GM18499 (cell line): ENCODE results near the gene HAVCR1.
"Not testable (repeated sequence)": the region's sequence is repeated elsewhere in the genome, so short reads cannot be mapped to it uniquely, and the experiment has no call there.

Experiments used
- ATAC-seq: cut with Tn5 transposase; IDR thresholded peaks from one replicate; pipeline ENCODE4 v1.9.1; 2021; ENCODE audit warnings: moderate number of reproducible peaks; ENCODE audit not compliant: insufficient read depth, unreplicated experiment

The HAVCR1 gene

DNA sequence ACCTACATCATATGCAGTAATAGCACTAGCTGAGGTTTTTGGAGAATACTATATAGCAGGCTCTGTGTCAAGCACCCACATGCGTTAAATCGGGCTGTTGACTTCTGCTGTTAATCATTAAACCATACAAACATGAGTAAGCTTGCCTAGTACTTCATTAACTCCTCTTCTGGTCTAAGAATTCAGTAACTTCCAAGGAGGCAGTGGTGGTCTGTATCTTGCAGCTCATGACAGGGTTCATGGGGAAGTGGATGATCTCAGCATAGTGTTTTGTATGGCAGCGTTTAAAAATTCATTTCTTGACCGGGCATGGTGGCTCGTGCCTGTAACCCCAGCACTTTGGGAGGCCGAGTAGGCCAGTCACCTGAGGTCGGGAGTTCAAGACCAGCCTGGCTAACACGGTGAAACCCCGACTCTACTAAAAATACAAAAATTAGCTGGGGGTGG, at the start of gene HAVCR1:
TSS of gene HAVCR1 (minus strand) at position 24 of the 447 bp plus-strand sequence. CDS start 1,173 bp downstream, outside the sequence.
- no peak for ATAC-seq

DNA sequence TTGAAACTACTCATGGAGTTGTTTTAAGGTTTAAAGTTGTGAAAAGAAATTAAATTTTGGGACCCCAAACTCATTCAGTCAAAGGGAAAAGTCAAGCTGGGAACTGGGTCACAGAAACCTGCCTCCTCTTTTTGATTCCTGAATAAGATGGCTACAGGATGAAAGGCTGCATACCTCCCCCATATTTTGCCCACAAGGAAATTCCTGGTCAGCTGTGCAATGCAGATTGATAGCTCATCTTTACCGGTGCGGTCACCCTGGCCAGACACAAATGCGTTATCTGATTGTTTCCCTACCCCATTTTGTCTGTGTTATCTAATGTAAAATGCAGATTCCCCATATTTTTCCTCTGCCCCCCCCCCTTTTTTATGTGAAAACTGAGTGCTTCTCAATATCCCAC, 48.6 kb upstream of the HAVCR1 start:
- ATAC-seq, result no peak

DNA sequence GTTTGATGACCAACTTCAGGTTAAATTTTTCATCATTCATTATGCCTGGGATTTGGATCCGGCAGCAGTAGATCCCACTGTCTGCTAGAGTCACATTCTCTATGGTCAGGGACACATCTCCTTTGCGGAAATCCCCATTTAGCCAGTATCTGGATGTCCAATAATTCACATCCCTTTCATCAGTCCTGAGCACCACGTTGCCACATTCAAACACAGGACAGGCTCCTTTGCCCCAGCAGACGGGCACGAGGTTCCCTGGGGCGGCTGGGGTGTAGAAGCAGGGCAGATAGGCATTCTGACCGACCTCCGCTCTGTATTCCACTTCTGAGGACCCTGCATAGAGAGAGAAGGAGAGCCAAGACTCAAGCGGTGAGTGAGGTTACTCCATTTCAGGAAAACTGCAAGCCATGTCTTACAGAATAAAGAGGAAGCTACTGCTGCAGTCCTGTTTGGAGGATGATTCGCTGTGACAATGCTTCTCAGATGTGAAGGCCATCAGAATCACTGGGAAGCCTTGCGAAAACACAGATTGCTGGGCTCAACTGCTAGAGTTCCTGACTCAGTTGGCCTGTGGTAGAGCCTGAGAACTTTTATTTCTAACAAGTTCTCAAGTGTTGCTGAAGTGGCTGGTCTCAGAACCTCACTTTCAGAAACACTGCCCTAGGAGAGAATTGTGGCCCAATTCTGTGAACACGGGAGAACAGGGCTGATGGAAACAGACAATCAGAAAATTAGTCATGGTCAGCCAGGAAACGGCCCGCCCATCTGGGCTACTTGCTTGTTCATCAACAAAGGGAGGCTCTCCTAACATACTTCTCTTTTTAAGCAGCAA, 47.9 kb upstream of the HAVCR1 start:
- no peak for ATAC-seq

DNA sequence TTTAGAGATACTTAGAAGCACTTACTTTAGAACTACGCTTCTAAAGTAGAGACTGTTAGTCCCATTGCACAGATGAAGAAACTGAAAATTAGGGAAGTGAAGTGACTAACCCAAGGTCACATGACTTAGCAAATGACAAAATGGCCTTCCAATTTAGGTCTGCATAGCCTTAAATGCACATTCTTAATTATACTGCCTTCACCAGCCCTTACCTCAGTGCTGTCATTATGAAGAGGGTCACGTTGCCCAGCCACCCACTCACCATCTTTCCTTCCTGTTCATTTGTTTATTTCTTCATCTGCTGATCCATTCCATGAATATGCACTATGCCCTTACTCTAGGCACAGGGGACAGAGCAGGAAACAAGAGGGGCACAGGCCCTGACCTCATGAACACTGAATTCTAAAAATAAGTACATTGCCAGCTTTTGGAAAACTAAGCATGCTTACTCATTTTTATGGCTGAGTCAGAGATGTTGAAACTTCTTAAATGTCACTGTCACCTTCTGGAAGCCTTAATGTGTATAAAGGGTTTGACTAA, 41.3 kb upstream of the HAVCR1 start:
- no peak for ATAC-seq

DNA sequence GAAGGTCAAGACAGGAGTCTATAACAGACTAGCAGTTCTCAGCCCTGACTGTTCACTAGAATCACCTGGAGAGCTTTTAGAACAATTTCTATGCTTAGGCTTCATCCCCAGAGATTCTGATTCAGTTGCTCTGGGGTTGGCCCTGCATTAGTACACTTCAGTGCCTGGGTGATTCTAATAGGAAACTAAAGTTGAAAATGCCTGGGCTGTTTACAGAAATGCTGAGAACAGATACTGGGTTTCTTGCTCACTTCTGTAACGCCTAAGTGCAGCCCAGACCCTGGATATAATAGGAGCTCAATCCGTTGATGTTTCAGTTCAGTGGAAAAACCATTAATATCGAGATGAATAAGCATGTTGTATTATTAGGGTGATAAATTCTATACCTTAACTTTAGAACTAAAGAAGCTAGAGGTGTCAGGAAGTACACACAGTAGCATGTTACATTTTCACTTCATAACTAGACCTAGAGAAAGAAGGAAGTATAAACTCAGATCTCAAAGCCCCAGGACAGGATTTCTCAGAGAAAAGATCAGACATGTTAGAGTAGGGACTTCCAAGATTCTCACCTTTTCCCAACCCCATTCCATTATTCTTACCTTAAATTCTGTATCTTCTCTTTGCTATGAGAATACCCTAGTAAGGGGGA, 29.6 kb upstream of the HAVCR1 start:
- ATAC-seq, result no peak

DNA sequence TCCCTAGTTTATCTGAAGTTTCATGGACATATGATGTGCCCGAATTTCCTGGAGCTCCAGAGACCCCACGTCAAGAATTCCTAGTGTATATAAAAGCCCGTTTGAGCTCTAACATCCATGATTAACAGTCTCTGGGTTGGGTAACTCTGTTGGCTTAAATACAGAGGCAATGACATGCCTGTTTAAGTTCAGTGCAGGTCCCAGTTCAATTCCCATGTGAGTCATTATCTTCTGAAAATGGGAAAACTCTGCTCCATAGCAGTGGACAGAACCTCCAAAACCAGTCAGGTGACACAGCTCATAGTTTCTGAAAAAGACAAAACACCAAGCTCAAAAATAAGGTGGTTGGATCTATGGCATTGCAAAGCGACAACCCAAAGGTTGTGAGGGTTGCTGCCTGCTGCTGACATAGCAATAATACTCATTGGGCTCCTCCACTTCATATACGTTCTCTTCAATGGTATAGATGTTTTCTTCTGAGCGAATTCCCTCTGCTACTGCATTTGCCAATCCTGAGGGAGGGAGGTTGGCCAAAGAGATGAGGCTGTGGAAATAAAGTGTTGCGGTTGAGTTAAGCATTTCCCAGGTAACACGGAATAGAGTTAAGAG, 27.9 kb upstream of the HAVCR1 start:
- ATAC-seq, result no peak

DNA sequence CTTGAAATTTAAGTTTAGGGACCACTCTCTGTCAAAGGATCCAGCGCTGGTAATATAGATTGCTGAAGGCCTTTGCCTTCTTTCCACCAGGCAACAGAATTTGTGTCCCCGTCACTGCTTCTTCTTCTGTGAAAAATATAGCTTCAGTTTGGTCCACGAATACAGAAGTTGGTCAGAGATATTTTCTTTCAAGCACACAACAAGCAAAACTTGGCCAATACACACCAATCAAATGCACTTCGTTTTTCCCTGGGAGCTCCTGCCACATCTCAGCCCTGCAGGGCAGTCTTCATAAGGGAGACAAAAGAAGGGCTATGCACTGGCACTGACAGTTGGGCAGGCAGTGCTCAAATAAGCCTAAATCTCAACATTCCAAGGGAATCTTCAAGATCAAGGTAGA, 27.0 kb upstream of the HAVCR1 start:
- no peak for ATAC-seq

DNA sequence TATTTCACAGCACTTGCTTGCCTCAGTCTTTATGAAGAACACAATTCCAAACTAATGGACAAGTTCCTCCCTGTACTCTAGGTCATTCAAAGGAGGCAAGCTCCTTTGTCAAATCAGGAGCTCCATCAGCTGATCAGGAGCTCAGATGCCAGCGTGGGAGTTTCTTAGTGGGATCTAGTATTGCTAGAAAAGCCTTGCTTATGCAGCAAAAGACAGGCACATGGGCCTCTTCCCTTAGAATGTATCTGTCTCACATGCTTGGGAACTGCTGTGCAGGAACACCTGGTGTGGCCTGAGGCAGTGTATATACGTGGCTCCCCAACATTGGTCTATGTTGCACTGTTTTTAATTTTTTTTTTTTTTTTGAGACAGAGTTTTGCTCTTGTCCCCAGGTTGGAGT, 21.4 kb upstream of the HAVCR1 start:
- ATAC-seq, result no peak

DNA sequence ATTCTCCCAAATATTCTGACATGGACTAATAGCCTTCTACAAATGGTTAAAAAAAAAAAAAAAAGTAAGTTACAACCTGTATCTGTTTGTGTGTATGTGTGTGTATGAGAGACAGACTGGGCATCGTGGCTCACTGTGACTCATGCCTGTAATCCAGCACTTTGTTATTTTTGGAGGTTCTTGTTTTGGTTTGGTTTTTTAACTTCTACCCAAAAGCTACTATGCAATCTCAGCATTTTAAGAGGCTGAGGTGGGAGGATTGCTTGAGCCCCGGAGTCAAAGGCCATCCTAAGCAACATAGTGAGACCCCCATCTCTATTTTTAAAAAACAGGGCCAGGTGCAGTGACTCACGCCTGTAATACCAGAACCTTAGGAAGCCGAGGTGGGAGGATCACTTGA, 17.6 kb upstream of the HAVCR1 start:
- no peak for ATAC-seq

DNA sequence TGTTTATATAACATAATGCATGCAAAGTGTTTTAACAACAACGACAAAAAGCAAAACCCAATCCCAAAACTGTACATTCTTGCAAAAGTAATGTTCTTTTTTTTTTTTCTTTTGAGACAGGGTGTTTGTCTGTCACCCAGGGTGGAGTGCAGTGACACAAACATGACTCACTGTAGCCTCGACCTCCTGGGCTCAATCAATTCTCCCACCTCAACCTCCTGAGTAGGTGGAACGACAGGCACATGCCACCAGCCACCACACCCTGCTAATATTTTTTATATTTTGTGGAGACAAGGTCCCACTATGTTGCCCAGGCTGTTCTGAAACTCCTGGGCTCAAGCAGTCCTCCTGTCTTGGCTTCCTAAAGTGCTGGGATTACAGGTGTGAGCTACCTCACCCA, 13.6 kb upstream of the HAVCR1 start:
- ATAC-seq, result no peak

DNA sequence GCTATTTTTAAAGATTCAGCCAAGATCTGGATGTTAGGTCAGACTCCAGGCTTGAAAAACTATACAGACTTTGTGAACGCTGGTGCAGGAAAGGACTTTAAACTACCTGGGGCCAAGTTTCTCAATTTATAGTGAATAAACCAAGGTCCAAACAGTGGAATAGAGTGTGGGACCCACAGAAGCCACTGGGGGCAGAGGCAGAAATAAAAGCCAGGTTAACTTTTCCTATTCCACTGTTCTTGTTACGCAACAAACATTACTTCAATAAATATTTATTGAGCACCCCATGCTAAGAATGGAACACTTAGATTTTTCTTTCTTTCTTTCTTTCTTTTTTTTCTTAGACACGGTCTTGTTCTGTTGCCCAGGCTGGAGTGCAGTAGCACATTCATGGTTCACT, 11.0 kb upstream of the HAVCR1 start:
- no peak for ATAC-seq

DNA sequence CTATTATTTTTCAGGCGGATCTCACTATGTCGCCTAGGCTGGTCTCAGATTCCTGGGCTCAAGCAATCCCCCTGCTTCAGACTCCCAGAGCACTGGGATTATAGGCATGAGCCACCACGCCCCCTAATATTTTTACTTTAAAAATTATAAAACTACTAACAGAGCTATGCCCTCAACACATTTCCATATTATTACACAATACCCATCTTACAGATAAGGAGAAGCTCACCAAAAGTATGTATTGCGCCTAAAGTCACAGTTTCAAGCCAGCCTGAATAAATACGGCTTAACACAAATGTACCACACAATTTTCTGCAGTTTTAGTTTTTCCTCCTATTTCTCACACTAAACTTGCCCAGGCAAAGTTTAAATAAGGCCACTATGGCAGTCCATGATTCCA, 9.9 kb upstream of the HAVCR1 start:
- ATAC-seq, result no peak

DNA sequence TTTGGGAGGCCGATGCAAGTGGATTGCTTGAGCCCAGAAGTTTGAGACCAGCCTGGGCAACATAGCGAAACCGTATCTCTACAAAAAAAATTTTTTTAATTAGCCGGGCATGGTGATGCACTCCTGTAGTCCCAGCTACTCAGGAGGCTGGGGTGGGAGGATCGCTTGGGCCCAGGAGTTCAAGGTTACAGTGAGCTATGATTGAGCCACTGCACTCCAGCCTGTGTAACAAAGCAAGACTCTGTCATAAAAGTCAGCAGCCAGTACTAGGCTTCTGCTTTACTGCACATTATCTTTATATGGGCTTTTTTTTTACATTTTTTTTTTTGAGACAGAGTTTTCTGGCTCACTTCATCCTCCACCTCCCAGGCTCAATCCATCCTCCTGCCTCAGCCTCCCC, 9.4 kb upstream of the HAVCR1 start:
- ATAC-seq, result no peak

DNA sequence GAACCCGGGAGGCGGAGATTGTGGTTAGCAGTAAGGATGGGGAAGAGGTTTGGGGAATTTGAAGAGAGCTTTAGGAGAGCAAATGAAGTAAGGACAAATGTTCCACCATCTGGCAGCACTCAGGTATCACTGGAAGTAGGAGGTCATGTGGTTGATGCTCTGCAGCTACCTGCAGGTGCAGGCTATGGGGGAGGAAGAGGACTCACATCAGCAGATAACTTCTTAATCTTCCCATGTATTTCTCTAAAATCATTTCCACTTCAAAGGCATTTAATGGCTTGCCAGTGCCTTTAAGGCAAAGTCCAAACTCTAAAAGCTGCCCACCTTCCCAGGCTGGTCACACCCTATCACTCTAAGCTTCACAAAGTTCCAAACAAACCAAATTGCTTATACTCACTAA, 8.1 kb upstream of the HAVCR1 start:
- no peak for ATAC-seq

DNA sequence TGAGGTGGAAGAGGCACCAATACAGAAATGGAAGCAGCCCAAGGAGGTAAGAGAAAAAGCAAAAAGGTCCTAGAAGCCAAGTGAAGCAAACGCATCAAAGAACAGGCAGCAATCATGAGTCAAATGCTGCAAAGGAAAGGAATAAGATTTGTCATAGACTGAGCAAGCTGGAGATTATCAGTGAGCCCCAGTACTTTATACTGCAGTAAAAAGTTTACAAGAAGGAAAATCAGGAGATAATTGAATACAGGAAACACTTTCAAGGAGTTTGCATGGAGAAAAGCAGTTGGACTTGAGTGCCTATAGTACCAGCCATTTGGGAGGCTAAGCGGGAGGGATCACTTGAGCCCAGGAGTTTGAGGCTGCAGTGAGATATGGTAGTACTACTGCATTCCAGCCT, 7.2 kb upstream of the HAVCR1 start:
- no peak for ATAC-seq

DNA sequence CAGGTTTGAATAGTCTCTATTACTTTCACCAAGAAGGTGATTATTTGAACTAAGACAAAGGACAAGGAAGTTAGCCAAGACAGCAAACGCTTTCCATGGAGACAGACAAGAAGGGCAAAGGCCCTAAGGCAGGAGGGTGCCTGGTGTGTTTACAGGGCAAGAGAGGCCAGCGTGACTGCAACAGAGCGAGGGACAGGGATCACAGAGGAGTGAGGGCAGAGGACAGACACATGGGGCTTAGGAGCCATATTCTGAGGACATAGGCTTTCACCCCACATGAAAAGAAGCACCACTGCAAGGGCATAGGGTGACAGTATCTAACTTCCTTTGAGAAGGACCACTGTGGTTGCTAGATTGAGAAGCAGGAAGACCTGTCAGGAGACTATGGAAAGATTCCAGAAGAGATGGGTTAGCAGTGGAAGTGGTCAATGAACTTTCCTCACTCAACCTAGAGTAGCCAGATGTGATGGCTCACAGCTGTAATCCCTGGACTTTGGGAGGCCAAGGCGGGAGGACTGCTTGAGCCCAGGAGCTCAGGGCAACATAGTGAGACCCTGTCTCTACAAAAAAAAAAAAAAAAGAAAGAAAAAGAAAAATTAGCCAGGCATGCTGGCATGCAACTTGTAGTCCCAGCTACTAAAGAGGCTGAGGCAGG, 5.0 kb upstream of the HAVCR1 start:
- ATAC-seq, result no peak

DNA sequence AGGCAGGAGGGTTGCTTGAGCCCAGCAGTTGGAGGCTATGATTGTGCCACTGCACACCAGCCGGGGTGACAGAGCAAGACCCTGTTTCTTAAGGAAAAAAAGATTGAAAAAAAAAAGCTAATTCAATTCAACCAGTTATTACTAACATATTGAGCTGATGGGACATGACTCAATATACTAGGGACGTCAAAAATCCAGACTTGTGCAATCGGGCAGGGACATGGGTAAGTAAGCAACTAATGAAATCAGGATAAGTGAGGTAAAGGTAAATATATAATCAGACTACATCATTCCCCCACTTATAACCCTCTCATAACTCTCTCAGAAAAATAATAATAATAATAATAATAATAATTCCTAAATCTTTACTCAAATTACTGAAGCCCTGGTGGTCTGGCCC, 975 bp upstream of the HAVCR1 start:
- ATAC-seq, result no peak

DNA sequence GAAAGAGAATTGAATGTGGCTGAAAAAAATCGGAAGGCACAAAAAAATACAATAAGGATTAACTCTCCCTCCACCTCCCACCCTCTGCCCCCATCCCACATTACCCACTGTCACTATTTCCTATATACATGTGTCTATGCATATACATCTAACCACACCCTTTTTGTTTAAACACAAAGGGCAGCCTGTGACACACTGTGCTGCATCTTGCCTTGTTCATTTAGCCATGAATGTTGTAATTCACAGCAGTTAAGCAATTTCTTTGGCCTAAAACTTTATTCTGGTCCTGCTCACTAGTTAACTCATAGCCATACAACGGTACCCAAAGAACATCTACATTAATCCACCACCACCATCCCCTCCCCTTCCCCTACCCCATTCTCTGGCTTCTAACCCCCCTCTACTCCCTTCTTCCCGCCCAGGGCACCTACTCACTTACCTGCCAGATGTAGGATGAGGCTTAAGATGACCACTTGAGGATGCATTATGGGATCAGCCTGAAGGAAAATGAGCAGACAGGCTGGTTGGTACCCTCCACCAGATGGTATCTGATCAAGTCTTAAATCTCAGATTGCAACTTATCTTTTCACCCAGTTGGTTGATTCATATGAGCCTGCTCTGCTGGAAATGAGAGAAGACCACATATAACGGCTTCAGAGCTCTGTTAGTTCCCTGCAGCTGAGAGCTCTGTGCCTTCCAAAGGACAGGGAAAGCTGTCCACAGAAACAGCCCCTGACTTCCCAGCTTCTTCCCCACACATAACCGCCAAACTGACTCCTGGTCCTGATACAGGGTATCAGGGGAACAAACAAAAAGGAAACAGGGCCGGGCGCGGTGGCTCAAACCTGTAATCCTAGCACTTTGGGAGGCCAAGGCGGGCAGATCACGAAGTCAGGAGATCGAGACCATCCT, 1.2 kb downstream of the HAVCR1 start:
- no peak for ATAC-seq

DNA sequence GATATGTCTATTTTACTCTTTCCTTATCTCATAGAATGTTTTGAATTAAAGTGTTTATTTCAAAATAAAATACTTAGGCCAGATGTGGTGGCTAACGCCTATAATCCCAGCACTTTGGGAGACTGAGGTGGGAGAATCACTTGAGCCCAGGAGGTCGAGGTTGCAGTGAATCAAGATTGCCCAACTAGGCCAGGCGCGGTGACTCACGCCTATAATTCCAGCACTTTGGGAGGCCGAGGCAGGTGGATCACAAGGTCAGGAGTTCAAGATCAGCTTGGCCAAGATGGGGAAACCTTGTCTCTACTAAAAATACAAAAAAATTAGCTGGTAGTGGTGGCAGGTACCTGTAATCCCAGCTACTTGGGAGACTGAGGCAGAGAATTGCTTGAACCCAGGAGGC, 2.1 kb downstream of the HAVCR1 start:
- ATAC-seq, result not testable (repeated sequence)
